Stimulated activated CD8-positive, alpha-beta memory T cell treated with anti-CD3 and anti-CD28 coated beads, Interleukin-15, amount 100 ng/mL, for 1 hour (primary cell): Measurements from ENCODE around the gene FBXL16.

Source experiments
- DNase-seq: peaks from one replicate; pipeline ENCODE4 v3.0.0-alpha.2; 2020; ENCODE audit warnings: low read depth

The FBXL16 gene

DNA sequence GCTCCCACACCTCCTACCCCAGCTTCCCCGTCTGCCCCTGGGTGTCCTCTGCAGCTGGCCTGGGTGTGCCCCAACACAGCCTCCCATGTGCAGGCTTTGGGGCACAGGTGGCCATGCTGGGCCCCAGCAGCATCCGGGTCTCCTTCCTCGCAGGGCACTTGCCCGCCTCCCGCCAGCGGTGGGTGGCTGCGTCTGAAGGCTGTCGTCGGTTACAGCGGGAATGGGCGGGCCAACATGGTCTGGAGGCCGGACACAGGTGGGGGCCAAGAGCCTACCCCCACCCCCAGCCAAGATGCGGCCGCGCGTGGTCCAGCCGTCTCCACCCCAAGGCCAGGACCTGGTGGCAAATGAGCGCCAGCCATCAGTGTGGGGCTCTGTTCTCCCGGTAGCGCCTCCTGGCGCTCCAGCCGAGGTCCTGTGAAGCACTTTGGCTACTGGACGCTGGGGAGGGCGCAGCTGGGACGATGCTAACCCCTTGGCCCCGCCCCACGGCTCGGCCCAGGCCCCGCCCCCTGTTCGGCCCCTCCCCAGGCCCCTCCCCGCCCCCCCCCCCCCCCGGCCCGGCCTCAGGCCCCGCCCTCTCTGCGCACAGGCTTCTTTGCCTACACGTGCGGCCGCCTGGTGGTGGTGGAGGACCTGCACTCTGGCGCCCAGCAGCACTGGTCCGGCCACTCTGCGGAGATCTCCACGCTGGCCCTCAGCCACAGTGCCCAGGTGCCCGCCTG is 45.0 kb downstream of the FBXL16 start:
- DNase-seq = no peak

DNA sequence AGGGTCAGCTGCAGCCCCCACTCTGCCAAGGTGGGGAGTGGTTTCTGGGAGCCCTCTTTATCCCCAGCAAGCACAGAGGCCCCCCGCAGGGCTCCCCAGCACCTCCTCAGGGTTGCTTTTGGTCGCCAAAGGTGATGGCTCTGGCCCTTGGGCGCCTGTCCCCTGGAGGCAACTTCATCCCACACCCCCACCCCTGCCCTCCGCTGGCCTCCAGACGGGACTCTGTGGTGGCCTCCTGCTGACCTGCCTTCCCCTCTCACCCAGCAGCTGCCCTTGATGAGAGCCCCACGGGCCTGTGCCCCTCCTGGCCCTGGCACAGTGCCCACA is 45.5 kb downstream of the FBXL16 start:
- no peak for DNase-seq

DNA sequence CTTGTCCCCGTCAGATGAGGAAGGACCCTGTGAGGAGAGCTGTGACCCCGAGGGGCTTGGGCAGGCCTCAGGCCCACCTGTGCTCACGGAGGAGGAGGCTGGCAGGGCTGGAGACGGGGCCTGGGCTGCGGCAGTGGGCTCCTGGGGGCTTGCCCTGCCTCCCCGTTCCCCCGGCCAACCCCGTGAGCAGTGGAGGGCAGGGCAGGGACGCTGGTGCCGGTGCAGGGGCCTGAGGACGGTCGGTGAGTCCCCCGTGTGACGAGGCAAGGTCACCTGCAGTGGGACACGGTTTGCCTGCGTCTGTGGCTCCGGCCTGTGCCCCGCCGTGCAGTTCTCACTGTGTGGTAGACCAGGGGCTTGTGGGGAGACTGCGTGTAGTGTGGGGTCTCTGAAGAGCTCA is 46.0 kb downstream of the FBXL16 start:
- no peak for DNase-seq

DNA sequence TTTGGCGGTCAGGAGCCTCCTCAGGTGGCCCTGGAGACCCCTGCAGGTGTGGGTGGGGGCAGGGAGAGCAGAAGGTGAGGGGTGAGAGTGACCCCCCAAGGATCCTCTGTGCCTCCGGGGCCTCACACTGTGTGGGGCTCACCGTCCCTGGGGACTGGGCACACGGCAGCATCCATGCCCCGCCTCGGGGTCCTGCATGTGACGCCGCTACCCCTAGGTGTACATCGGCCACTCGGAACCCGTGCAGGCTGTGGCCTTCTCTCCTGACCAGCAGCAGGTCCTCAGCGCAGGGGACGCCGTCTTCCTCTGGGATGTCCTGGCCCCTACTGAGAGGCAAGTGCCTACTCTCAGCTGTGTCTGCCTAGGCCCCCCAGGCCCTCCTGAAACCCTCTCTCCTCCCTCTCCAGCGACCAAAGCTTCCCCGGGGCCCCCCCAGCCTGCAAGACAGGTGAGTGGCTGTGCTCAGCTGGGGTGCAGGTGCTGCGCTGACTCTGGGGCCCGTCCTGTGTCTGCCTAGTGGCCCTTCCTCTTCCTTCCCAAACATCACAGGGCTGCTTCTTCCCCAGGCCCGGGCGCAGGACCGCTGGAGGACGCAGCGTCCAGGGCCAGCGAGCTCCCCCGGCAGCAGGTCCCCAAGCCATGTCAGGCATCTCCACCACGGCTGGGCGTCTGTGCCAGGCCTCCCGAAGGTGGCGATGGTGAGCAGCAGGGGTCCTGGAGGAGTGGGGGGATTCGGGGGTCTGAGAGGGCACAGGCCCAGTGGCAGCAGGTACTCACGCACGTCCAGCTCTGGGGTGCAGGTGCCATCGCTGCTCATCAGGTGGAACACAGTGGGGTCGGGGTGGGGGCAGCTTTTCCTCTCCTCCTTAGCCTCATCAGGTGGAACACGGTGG is 46.7 kb downstream of the FBXL16 start:
- DNase-seq = no peak

DNA sequence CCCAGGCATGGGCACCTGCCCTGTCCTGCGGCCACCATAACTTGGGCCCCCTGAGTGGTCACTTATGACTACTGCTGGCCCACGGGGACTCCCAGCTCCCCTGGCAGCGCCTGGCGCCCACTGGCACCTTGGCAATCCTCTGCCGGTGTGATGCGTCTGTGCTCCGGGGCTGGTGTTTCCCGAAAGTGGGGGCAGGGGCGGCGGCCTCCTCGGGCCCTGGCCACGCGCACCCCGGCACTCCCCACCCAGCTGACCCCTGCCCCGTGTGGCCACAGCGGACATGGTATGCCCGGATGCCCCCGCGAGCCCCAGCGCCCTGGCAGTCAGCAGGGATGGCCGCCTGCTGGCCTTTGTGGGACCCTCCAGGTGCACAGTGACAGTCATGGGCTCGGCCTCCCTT is 48.1 kb downstream of the FBXL16 start:
- no peak for DNase-seq

DNA sequence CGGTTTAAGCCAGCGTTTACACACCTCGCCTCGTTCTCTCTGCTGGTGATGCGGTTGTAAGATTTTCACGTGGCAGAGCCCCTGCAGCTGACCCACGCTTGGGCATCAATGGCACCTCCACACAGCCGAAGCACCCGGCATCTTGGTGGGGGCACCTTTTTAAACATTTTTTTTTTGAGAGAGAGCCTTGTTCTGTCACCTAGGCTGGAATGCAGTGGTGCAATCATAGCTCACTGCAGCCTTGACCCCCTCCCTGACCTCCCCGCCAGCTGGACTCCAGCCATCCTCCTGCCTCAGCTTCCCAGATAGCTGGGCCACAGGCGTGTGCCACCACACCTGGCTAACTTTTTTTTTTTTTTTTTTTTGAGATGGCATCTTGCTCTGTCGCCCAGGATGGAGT is 51.6 kb downstream of the FBXL16 start:
- DNase-seq = no peak

DNA sequence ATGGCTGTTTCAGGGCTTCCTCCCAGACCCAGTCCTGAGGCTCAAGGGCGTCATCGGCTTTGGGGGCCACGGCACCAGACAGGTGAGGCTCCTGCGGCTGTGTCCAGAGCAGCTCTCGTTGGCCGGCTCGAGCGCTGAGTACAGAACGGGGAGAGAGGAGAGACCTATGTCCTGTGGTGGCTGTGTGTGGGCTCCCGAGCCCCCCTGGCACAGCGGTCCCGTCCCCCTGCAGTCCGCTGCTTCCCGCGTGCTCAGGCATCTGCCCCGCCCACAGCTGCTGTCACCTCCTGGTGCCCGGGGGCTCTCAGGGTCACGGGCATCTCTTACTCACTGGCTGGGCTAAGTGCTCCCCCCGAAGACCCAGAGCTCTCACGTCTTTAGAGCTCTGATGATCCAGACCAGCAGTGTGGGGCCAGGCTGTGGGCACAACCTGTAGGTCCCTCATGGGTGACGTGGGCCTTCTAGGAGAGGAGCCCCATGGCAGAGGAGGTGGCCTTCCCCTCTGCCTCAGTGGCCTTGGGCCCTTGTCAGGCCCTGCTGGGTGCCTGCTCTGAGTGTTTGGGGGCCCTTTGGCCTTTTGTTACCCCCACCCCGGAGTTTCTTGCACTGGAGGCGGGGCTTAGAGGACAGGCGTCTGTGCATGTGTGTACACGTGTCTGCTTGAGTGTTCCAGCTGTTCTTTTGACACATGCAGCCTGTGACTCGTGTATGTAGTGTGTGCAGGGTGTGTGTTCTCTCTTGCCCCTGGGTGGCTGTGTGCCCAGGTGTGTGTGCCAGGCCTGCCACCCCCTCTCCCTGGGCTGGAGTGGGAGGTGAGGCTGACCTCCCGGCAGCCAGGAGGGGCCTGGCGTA is 52.9 kb downstream of the FBXL16 start:
- no peak for DNase-seq

DNA sequence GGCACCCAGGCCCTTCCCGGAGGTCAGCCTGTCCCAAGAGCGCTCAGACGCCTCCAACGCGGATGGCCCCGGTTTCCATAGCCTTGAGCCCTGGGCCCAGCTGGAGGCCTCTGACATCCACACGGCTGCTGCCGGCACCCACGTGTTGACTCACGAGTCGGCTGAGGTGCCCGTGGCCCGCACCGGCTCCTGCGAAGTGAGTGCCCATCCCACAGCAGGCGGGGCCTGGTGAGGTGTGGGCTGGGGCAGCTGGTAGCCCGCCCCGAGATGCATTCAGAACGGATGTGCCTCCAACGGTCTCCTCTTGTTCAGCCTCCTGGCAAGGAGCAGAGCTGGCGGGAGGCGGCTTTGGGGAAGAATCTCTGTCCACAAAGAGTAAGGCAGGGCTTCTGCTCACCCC is 53.8 kb downstream of the FBXL16 start:
- DNase-seq = no peak

DNA sequence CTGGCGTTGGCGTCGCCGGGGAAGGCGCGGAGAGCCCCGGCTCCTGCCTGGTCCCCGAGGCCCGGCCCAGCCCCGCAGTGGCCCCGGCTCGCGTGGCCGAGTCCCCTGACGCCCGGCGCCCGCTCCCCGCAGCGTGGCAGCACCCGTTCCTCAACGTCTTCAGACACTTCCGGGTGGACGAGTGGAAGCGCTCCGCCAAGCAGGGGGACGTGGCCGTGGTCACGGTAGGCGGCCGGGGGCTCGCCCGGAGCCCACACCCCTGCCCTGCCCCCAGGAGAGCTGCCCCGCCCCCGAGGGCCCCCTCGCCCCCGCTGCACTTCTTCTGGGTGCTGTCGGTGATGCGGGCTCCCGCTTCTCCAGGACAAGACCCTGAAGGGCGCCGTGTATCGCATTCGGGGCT is 56.0 kb downstream of the FBXL16 start:
- no peak for DNase-seq

DNA sequence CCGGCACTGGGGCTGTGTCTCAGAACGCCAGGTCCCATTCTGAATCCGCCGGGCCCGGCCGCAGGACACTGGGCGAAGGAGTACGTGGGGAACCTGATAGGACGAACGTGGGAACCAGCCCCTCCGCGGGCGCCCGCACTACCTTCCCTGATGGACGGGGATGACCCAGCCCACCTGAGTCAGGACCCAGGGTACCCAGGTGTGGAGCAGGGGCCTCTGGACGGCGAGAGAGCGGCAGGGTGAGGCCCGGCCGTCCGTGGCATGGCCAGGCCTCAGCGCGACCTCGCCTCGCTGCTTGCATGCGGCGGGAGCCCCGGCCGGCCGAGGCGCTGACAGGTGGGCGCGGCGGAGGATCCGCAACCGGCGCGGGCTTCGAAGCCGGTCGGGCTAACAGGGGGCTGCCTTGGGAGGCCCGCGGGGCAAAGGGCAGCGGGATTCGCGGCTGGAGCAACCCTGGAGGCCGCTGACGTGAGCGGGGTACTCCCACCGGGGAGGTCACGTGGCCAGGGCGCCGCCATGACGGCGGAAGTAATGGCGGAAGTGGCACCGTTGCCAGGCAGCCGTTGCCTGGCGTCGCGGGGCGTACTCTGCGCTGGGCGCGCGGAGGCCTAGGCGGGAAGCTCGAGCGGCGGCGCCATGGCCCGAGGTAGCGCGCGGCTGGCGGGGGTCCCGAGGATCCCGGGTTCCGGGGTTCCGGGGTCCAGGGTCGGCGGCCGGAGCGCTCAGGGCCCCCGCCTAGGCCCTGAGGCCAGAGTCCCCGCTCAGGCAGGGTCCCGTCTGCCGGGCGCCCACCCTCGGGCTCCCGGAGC is 56.6 kb downstream of the FBXL16 start, which contains the start of gene WDR90:
Gene WDR90, plus strand, starts transcription at position 585 of the 809 bp plus-strand sequence. Its CDS starts 52 bp downstream, at position 637.
- peak; percentile 86 for DNase-seq

DNA sequence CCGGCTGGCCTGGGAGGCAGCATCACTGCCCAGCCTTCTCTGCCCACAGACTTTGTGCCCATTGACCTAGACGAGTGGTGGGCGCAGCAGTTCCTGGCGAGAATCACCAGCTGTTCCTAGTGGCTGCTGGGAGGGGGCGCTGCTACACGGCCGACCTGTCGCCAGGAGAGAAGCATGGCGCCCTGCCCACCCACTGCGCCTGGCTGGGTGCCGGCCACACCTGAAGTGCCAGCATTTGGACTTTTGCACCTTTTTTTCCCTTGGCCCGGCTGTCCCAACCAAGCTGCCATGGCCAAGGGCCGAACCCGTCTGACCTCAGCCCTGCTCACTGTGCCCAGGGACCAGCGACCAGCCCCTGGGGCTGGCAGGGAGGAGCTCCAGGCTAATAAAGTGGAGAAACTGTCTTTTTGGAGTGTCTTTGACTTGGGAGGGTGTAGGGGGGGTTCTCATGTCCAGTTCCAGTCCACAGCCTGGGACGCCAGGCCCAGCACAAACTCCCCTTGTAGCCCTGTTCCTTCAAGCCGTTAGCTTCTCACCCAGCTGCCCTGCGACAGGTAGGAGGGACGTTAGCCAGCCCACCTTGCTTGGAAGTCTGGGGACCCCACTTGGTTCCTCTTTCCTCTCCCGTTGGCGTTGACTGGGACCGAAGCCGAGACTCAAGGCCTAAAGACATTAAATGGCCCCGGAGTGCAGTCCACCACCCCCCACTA is 57.4 kb downstream of the FBXL16 start:
- no peak for DNase-seq

DNA sequence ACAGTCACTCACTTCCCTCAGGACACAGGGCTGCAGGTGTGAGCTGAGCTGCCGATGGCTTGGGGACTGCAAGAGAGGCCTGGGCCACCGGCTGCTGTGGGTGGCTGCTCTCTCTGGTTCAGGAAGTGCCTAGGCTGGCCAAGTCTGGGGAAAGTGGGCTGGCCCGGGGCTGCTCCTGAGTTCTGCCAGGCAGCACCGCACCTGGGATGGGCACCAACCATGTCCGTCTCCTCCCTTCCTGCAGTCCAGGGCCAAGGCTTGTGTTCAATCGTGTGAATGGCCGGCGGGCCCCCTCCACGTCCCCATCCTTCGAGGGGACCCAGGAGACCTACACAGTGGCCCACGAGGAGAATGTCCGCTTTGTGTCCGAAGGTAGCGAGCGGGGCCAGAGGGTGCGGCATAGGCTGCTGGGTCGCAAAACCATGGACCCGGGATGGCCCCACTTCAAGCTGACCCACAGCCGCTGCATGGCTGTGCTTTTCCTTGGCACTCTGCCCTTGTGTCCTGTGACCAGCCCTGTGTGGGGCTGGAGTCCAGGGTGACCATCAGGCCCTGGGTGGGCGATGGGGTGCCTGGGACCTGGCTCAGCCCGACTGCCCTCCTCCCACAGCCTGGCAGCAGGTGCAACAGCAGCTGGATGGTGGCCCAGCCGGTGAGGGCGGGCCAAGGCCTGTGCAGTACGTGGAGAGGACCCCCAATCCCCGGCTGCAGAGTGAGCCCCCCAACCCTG is 58.3 kb downstream of the FBXL16 start:
- no peak for DNase-seq

DNA sequence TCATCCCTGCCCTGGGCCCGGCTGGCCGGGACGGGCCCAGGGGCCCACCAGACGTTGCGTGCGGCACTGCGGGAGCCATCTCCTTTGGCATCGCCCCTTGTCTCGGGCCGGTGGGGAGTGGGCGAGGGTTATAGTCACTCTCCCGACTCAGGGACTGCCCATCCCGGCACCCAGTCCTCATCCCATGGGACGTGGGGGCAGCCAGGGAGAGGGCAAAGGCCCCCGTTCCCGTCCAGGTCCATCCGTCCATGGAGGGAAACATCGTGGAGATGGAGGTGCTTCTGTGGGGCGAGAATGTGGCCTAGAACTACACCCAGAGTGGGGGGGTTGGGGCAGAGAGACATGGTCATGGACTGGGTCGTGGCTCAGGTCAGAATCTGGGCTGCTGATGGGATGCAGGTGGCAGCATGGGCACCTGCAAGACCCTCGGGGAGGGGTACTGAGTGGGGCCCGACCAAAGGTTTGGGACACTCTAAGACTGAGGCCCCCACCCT is 58.9 kb downstream of the FBXL16 start:
- no peak for DNase-seq

DNA sequence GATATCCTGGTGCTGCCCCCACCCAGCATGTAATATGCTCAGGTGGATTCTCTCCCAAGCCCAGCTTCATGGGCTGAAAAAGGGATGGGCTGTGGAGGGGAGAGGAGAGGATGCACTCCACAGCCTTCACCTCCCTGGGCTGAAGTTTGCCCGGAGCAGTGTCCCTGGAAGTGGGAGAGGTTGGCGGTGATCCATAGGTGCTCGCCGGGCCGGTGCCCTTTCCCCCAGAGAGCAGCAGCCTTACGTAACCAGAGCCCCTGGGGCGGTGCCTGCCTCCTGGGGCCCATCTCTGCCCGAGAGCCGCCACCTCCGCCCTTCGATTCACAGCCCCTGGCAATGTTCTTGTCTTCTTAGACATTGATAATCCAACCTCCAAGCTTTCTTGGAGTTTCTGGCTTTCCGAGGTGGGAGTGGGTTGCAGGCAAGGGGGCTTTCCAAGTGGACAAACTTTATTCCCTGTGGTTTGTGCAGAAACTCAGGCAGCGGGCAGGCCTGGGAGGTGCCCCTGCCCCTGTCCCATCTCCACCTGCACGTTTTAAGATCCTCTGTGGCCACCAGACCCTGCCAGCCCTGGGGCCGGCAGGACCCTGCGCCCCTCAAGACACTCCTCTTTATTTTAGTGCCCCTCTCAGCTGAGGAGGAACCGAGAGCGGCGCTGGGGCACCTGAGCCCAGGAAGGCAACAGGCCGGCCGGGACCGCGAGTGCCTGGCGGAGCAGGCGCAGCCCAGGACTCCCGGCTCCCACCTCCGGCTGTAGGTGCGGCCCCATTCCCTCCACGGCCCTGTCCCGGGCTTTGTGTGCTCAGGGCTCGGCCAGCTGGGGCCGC is 59.5 kb downstream of the FBXL16 start:
- no peak for DNase-seq

DNA sequence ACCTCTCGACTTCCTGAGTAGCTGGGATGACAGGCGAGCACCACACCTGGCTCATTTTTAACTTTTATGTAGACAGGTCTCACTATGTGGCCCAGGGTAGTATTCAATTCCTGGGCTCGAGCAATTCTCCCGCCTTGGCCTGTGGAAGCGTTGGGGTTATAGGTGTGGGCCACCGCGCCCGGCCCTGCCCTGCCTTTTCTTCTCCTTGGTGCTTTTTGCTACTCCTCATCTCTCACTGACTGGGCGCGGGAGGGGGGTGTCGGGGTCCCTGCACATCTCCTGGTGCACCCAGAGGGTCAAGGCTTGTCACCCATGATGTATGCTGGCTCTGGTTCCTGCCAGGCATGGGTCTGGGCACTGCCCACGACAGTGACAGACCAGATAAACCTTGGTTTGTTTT is 61.0 kb downstream of the FBXL16 start:
- no peak for DNase-seq

DNA sequence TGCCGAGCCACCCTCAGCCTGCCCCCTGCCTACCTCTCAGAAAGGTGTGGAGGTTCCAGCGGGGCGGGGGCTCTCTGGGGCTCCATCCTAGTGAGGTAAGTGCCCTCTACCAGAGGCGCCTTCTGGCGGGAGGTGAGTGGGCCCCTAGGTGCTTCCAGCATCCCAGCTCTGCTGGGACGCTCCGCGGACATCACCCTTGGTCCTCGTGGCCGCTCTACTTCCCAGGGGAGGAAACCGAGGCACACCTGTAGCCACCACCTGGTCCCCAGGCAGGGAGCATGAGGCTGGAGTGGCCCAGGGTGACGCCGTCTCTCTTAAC is 62.6 kb downstream of the FBXL16 start:
- DNase-seq = no peak
